Stimulated activated CD8-positive, alpha-beta memory T cell treated with anti-CD3 and anti-CD28 coated beads, Interleukin-15, amount 100 ng/mL, for 24 hours (primary cell): ENCODE results near the gene RNASE4.

Source experiments
- DNase-seq: peaks from one replicate; pipeline ENCODE4 v3.0.0-alpha.2; 2020; ENCODE audit warnings: low read depth

The RNASE4 gene

GRCh38 chr14:20675669-20676068, 8.7 kb upstream of the RNASE4 start:
- DNase-seq: no peak

GRCh38 chr14:20676072-20676471, 8.3 kb upstream of the RNASE4 start:
- no peak for DNase-seq

GRCh38 chr14:20679907-20680306, 4.5 kb upstream of the RNASE4 start:
- DNase-seq: no peak

- no peak for DNase-seq
Measured at GRCh38 chr14:20680363-20680762, 4.0 kb upstream of the RNASE4 start.

GRCh38 chr14:20680843-20681347, 3.5 kb upstream of the RNASE4 start:
- DNase-seq: no peak

GRCh38 chr14:20681348-20682126, 2.8 kb upstream of the RNASE4 start:
- peak; percentile 78 for DNase-seq

GRCh38 chr14:20682127-20682434, 2.3 kb upstream of the RNASE4 start:
- no peak for DNase-seq

GRCh38 chr14:20682435-20683124, 1.8 kb upstream of the RNASE4 start:
- peak; percentile 41 for DNase-seq

GRCh38 chr14:20683125-20683890, 1.1 kb upstream of the RNASE4 start:
- peak; percentile 63 for DNase-seq

- DNase-seq: no peak
Measured at GRCh38 chr14:20684662-20685456, 499 bp downstream of the RNASE4 start.

- DNase-seq: no peak
Measured at GRCh38 chr14:20686386-20687143, 2.2 kb downstream of the RNASE4 start.

- no peak for DNase-seq
Measured at GRCh38 chr14:20687362-20688166, 3.2 kb downstream of the RNASE4 start.

- no peak for DNase-seq
Measured at GRCh38 chr14:20688167-20688839, 3.9 kb downstream of the RNASE4 start, which contains the start of gene ANG. Gene ANG, plus strand, starts transcription at chr14:20688764. Its CDS starts 4,801 bp downstream, at chr14:20693565.

GRCh38 chr14:20690848-20691640, 6.7 kb downstream of the RNASE4 start:
- DNase-seq: no peak

- DNase-seq: no peak
Measured at GRCh38 chr14:20692116-20692751, 7.9 kb downstream of the RNASE4 start.

GRCh38 chr14:20696764-20697163, 12.4 kb downstream of the RNASE4 start:
- DNase-seq: no peak

- DNase-seq: no peak
Measured at GRCh38 chr14:20697273-20698017, 13.1 kb downstream of the RNASE4 start.

- no peak for DNase-seq
Measured at GRCh38 chr14:20698018-20698329, 13.6 kb downstream of the RNASE4 start.
